AG09309 (cell line): ENCODE measurements around the gene USP9X.
"Not testable (repeated sequence)": the region's sequence is repeated elsewhere in the genome, so short reads cannot be mapped to it uniquely, and the experiment has no call there.

Experiments
- DNase-seq: peaks from one replicate; pipeline ENCODE4 v3.0.0-alpha.2; 2010; ENCODE audit warnings: low read depth
- H3K4me3 ChIP-seq: 2 replicates; pipeline ENCODE4 v1.5.1; 2011; ENCODE audit warnings: mild to moderate bottlenecking, low read depth, low read length, moderate library complexity; ENCODE audit not compliant: control insufficient read depth
- TF ChIP-seq, protein P1 (sequence below): IDR thresholded peaks from 2 replicates; pipeline ENCODE4 v1.5.1; 2011; ENCODE audit warnings: mild to moderate bottlenecking, low read depth, low read length, inconsistent platforms; ENCODE audit not compliant: insufficient read depth, control insufficient read depth; ENCODE audit errors: missing control alignments

USP9X gene

GRCh38 chrX:41133551-41133950 lies 48.3 kb downstream of the USP9X start:
- no peak for DNase-seq
- no peak overlapping the region for H3K4me3 ChIP-seq
- TF ChIP-seq, protein P1, sequence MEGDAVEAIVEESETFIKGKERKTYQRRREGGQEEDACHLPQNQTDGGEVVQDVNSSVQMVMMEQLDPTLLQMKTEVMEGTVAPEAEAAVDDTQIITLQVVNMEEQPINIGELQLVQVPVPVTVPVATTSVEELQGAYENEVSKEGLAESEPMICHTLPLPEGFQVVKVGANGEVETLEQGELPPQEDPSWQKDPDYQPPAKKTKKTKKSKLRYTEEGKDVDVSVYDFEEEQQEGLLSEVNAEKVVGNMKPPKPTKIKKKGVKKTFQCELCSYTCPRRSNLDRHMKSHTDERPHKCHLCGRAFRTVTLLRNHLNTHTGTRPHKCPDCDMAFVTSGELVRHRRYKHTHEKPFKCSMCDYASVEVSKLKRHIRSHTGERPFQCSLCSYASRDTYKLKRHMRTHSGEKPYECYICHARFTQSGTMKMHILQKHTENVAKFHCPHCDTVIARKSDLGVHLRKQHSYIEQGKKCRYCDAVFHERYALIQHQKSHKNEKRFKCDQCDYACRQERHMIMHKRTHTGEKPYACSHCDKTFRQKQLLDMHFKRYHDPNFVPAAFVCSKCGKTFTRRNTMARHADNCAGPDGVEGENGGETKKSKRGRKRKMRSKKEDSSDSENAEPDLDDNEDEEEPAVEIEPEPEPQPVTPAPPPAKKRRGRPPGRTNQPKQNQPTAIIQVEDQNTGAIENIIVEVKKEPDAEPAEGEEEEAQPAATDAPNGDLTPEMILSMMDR, result no peak

- TF ChIP-seq, protein P1, result peak; percentile 40
- no peak for DNase-seq
- no peak overlapping the region for H3K4me3 ChIP-seq
Measured at GRCh38 chrX:41137589-41137988, 52.3 kb downstream of the USP9X start.

- no peak overlapping the region for H3K4me3 ChIP-seq
- peak; percentile 10 for DNase-seq
- TF ChIP-seq, protein P1, result no peak
Measured at GRCh38 chrX:41142130-41142910, 57.1 kb downstream of the USP9X start.

- DNase-seq, result no peak
- H3K4me3 ChIP-seq, result no peak overlapping the region
- TF ChIP-seq, protein P1, result no peak
Measured at GRCh38 chrX:41144873-41145272, 59.6 kb downstream of the USP9X start.

- TF ChIP-seq, protein P1, result peak; percentile 9
- DNase-seq, result peak; percentile 81
- H3K4me3 ChIP-seq, result no peak overlapping the region
Measured at GRCh38 chrX:41145920-41146608, 60.8 kb downstream of the USP9X start.

DNA sequence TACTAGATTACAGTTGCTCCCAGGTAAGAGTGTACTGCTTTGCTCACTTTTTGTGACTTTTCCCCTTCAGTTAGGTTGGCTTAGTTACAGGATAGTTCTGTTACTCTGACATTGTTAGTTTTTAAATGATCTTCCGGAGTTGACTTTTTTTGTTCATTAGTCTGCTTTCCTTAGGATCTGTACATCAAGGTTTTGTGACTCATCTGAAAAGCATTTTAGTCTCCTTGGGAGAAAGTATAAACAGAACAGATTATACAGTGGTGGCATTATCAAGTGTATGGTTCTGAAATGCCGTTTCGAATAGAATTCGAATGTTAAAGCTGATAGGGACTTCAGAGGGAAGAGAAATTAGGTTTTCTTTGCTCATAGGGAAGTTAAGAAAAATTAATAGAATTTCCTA lies 63.3 kb downstream of the USP9X start:
- no peak for DNase-seq
- no peak overlapping the region for H3K4me3 ChIP-seq
- TF ChIP-seq, protein P1, result no peak

GRCh38 chrX:41150043-41150442 lies 64.8 kb downstream of the USP9X start:
- no peak overlapping the region for H3K4me3 ChIP-seq
- TF ChIP-seq, protein P1, result no peak
- no peak for DNase-seq

DNA sequence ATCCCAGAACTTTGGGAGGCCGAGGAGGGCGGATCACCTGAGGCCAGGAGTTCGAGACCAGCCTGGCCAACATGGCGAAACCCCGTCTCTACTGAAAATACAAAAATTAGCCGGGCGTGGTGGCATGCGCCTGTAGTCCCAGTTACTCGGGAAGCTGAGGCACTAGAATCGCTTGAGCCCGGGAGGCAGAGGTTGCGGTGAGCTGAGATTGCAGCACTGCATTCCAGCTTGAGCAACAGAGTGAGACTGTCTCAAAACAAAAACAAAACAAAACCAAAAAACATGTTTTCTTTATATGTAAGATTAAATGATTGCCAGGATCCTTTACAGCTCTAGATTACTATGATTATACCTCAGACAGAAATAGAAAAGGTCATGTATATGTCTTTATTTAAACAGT lies 66.5 kb downstream of the USP9X start:
- DNase-seq, H3K4me3 ChIP-seq: not testable (repeated sequence)
